Mesodermal cell (in vitro differentiated cells): ENCODE measurements around the gene SHISA6.

Source experiments
- H3K27ac ChIP-seq: 2 replicates; pipeline ENCODE4 v1.7.0; 2013; ENCODE audit warnings: mild to moderate bottlenecking, low read depth, low read length, moderate library complexity; ENCODE audit not compliant: severe bottlenecking
- H3K36me3 ChIP-seq: 2 replicates; pipeline ENCODE4 v1.7.1; 2013; ENCODE audit warnings: mild to moderate bottlenecking, low read length, moderate library complexity; ENCODE audit not compliant: control insufficient read depth, insufficient read depth
- H3K4me1 ChIP-seq: one replicate; pipeline ENCODE4 v1.7.1; 2013; ENCODE audit warnings: mild to moderate bottlenecking, low read length; ENCODE audit not compliant: insufficient read depth, control insufficient read depth, poor library complexity, severe bottlenecking
- H3K4me3 ChIP-seq: 2 replicates; pipeline ENCODE4 v1.7.0; 2013; ENCODE audit warnings: low read length, control low read depth, mild to moderate bottlenecking; ENCODE audit not compliant: insufficient read depth, poor library complexity, severe bottlenecking; ENCODE audit errors: extremely low read depth
- H3K9me3 ChIP-seq: 2 replicates; pipeline ENCODE4 v1.7.1; 2013; ENCODE audit warnings: mild to moderate bottlenecking, low read length, moderate library complexity; ENCODE audit not compliant: control insufficient read depth
- WGBS, 2 experiments: methylation state at CpG; one replicate each; pipeline ENCODE4 v1.1.5; 2013; ENCODE audit warnings: missing lambda C conversion rate in 2 of 2; ENCODE audit not compliant: insufficient coverage in 2 of 2; 5-methylcytosine and 5-hydroxymethylcytosine counted together

The SHISA6 gene

DNA sequence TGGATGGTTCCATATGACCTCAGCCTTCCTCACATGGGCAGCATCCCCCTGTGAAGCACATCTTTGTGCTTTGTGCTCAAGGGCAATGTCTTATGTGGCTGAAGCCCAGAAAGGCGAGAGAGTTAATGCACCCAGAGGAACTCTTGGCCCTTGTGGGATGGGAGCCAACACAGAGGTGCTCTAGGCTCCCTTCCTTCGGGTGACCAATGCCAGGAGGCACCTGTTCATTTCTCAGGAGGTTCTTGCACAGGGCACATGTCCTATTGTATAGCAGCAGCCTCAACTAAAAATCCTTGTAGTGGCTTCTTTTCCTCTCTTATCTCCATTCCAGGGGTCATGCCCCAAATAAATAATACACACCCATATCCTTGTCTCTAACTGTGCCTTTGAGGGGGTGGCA is 273.6 kb downstream of the SHISA6 start:
- no peak overlapping the region for H3K27ac ChIP-seq
- no peaks in the 10 kb centered on the region for H3K36me3 ChIP-seq
- H3K9me3 ChIP-seq = no peaks in the 10 kb centered on the region
- H3K4me1 ChIP-seq = no peaks in the 10 kb centered on the region
- H3K4me3 ChIP-seq = no peak overlapping the region
- WGBS, 2 experiments = 88 to 96% methylated on average over 2 of the region's 2 CpGs

- Histone ChIP-seq H3K4me3 (no peak overlapping the region), H3K9me3 (no peaks in the 10 kb centered on the region), H3K27ac (no peak overlapping the region), H3K36me3 (no peaks in the 10 kb centered on the region), H3K4me1 (no peaks in the 10 kb centered on the region)
- 100% methylated on average over 1 of the region's 4 CpGs for WGBS, 2 experiments
Observed at GRCh38 chr17:11514981-11515680, 274.1 kb downstream of the SHISA6 start.

DNA sequence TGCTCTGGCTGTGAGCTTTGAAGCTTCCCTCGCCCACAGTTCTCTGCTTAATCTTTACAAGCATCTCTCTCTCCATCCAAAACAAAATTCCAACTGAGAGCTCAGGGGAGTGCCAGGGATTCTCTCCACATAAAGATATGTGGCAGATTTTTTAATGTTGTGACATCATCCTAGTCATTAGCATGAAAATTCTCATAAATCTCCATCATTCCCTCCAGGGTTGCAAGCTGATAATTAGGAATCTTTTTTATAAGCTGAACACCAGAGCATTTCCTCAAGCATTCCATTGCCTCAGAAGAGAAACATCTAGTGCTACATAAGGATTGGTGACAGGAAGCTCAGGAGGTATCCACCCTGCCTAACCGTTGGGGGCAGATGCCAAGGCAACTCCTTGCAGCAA is 274.9 kb downstream of the SHISA6 start:
- no peaks in the 10 kb centered on the region for H3K4me1 ChIP-seq
- WGBS, 2 experiments = 71 to 90% methylated on average over 1 to 2 of the region's 2 CpGs
- no peaks in the 10 kb centered on the region for H3K36me3 ChIP-seq
- no peak overlapping the region for H3K4me3 ChIP-seq
- H3K9me3 ChIP-seq = no peaks in the 10 kb centered on the region
- H3K27ac ChIP-seq = no peak overlapping the region

- no peaks in the 10 kb centered on the region for H3K9me3 ChIP-seq
- WGBS, 2 experiments = 51 to 74% methylated on average over 2 of the region's 2 CpGs
- no peak overlapping the region for H3K4me3 ChIP-seq
- H3K27ac ChIP-seq = no peak overlapping the region
- H3K4me1 ChIP-seq = peaks cover 5% of the 10 kb centered on the region
- no peaks in the 10 kb centered on the region for H3K36me3 ChIP-seq
Observed at GRCh38 chr17:11535231-11535630, 294.2 kb downstream of the SHISA6 start.

DNA sequence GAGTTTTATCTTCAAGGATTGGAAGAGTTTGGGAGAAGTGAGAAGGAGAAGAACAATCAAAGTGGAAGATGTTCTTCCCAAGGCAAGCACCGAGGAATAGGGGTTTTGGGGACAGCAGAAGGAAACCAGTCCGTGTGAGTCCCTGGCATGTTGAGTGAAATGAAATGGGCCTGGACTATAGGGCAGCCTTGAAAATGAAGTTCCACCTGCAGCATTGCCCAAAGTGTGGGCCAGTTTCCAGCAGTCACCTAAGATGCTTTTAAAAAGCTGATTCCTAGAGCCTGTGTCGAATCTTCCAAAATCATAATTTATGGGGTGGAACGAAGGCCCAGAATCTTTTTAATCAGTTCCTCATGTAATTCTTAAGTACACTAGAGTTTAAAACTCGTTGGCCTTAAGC is 297.4 kb downstream of the SHISA6 start:
- Histone ChIP-seq H3K4me3 (no peak overlapping the region), H3K27ac (no peak overlapping the region), H3K9me3 (peaks cover 4% of the 10 kb centered on the region), H3K4me1 (peaks cover 5% of the 10 kb centered on the region), H3K36me3 (no peaks in the 10 kb centered on the region)
- 85 to 95% methylated on average over 2 to 3 of the region's 5 CpGs for WGBS, 2 experiments

- 82 to 85% methylated on average over 6 to 7 of the region's 7 CpGs for WGBS, 2 experiments
- Histone ChIP-seq H3K4me1 (peaks cover 5% of the 10 kb centered on the region), H3K9me3 (peaks cover 4% of the 10 kb centered on the region), H3K4me3 (no peak overlapping the region), H3K36me3 (no peaks in the 10 kb centered on the region), H3K27ac (no peak overlapping the region)
Observed at GRCh38 chr17:11539637-11540036, 298.6 kb downstream of the SHISA6 start.

- Histone ChIP-seq H3K4me1 (no peaks in the 10 kb centered on the region), H3K36me3 (no peaks in the 10 kb centered on the region), H3K4me3 (no peak overlapping the region), H3K9me3 (peaks cover 4% of the 10 kb centered on the region), H3K27ac (no peak overlapping the region)
- WGBS, 2 experiments = 100% methylated on average over 1 of the region's 6 CpGs
Observed at GRCh38 chr17:11545002-11545401, 304.0 kb downstream of the SHISA6 start.

DNA sequence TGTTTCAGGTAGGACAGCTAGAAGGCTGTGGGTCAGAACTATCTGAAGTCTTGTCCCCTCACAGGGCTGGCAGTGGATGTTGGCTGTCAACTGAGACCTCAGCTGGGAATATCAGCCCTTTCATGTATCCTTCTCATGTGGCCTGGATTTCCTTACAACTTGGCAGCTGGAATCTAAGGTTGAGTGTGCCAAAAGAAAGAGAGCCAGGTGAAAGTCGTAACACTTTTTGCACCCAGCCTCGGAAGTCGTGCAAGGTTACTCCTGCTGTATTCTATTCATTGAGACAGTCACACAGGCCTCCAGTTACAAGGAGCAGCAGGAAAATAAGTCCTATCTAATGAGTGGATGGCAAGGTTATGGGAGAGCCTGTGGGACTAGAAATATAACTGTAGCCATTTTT is 304.7 kb downstream of the SHISA6 start:
- no peaks in the 10 kb centered on the region for H3K36me3 ChIP-seq
- 60 to 95% methylated on average over 1 to 3 of the region's 3 CpGs for WGBS, 2 experiments

GRCh38 chr17:11547853-11548252 is 306.8 kb downstream of the SHISA6 start:
- Histone ChIP-seq H3K4me3 (no peak overlapping the region), H3K4me1 (no peaks in the 10 kb centered on the region), H3K27ac (no peak overlapping the region), H3K9me3 (no peaks in the 10 kb centered on the region), H3K36me3 (no peaks in the 10 kb centered on the region)
- WGBS, 2 experiments = 100% methylated on average over 3 of the region's 4 CpGs; no CpG with 5 or more reads in 1 of the 2 experiments

More for the DNA sequence above, 304.7 kb downstream of the SHISA6 start:
- no peak overlapping the region for H3K27ac ChIP-seq
- H3K4me3 ChIP-seq = no peak overlapping the region
- H3K4me1 ChIP-seq = no peaks in the 10 kb centered on the region
- peaks cover 4% of the 10 kb centered on the region for H3K9me3 ChIP-seq

GRCh38 chr17:11548398-11548797 is 307.4 kb downstream of the SHISA6 start:
- Histone ChIP-seq H3K4me1 (no peaks in the 10 kb centered on the region), H3K27ac (no peak overlapping the region), H3K4me3 (no peak overlapping the region), H3K9me3 (no peaks in the 10 kb centered on the region), H3K36me3 (no peaks in the 10 kb centered on the region)
- no CpG with 5 or more reads among the region's 2 CpGs for WGBS, 2 experiments

DNA sequence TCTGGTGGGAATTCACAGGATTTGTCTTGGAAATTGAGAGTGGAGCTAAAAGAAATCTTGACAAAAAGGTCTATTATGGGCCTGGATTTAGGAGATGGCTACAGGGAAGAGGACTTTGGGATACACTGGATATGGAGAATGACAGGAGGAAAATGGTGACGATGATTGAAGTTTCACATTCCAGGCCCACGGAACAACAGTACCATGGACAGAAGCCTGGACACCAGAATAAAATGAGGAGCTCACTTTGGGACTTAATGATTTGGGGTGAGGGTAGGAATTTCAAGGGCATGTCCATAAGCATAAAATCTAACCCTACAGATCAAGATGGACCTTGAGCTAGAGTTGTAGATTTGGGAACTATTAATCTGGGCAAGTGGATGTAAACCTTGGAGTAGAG is 309.4 kb downstream of the SHISA6 start:
- no peak overlapping the region for H3K4me3 ChIP-seq
- no peaks in the 10 kb centered on the region for H3K9me3 ChIP-seq
- no peaks in the 10 kb centered on the region for H3K36me3 ChIP-seq
- 73% methylated on average over 2 of the region's 2 CpGs; no CpG with 5 or more reads in 1 of the 2 experiments for WGBS, 2 experiments
- no peak overlapping the region for H3K27ac ChIP-seq
- no peaks in the 10 kb centered on the region for H3K4me1 ChIP-seq
